BE2C (cell line): ENCODE results near the gene CREG2.

ENCODE experiments used
- DNase-seq: peaks from one replicate; pipeline ENCODE4 v3.0.0-alpha.2; 2020
- H3K27me3 ChIP-seq: fragments of 250-450 bp; sonication (Bioruptor Pico); 2 replicates; pipeline ENCODE4 v1.5.1; 2020; ENCODE audit warnings: mild to moderate bottlenecking
- H3K36me3 ChIP-seq: fragments of 250-450 bp; sonication (Bioruptor Pico); 2 replicates; pipeline ENCODE4 v1.5.1; 2020; ENCODE audit warnings: mild to moderate bottlenecking
- H3K4me1 ChIP-seq: fragments of 250-450 bp; sonication (Bioruptor Pico); 2 replicates; pipeline ENCODE4 v1.5.1; 2020
- H3K4me3 ChIP-seq: 2 replicates; pipeline ENCODE4 v1.5.1; 2011; ENCODE audit warnings: low read depth, low read length
- H3K9me3 ChIP-seq: fragments of 250-450 bp; sonication (Bioruptor Pico); 2 replicates; pipeline ENCODE4 v1.5.1; 2020
- CTCF ChIP-seq: IDR thresholded peaks from 2 replicates; pipeline ENCODE4 v1.5.1; 2012; ENCODE audit warnings: mild to moderate bottlenecking, low read depth, low read length

The CREG2 gene

GRCh38 chr2:101403745-101404144 is 16.4 kb upstream of the CREG2 start:
- H3K4me3 ChIP-seq = no peak overlapping the region
- no peak for DNase-seq
- H3K9me3 ChIP-seq = no peaks in the 10 kb centered on the region
- TF ChIP-seq CTCF = no peak
- H3K27me3 ChIP-seq = no peaks in the 10 kb centered on the region
- no peaks in the 10 kb centered on the region for H3K36me3 ChIP-seq
- H3K4me1 ChIP-seq = no peaks in the 10 kb centered on the region

GRCh38 chr2:101402630-101403029 is 15.3 kb upstream of the CREG2 start:
- H3K4me3 ChIP-seq = no peak overlapping the region
- no peaks in the 10 kb centered on the region for H3K27me3 ChIP-seq
- no peaks in the 10 kb centered on the region for H3K4me1 ChIP-seq
- no peaks in the 10 kb centered on the region for H3K9me3 ChIP-seq
- TF ChIP-seq CTCF = no peak
- H3K36me3 ChIP-seq = no peaks in the 10 kb centered on the region
- no peak for DNase-seq

GRCh38 chr2:101401906-101402305 is 14.6 kb upstream of the CREG2 start:
- Histone ChIP-seq H3K4me3 (no peak overlapping the region), H3K9me3 (no peaks in the 10 kb centered on the region), H3K36me3 (no peaks in the 10 kb centered on the region), H3K4me1 (no peaks in the 10 kb centered on the region), H3K27me3 (no peaks in the 10 kb centered on the region)
- 0 out of 2 replicates have a peak, but pooled peaks have one; percentile 14 for TF ChIP-seq CTCF
- DNase-seq = no peak

GRCh38 chr2:101401326-101401665 is 14.0 kb upstream of the CREG2 start:
- no peaks in the 10 kb centered on the region for H3K4me1 ChIP-seq
- H3K9me3 ChIP-seq = no peaks in the 10 kb centered on the region
- H3K36me3 ChIP-seq = no peaks in the 10 kb centered on the region
- no peak for DNase-seq
- H3K27me3 ChIP-seq = no peaks in the 10 kb centered on the region
- no peak for TF ChIP-seq CTCF
- H3K4me3 ChIP-seq = no peak overlapping the region

GRCh38 chr2:101400506-101401325 is 13.4 kb upstream of the CREG2 start:
- no peak for TF ChIP-seq CTCF
- H3K4me3 ChIP-seq = no peak overlapping the region
- no peaks in the 10 kb centered on the region for H3K36me3 ChIP-seq
- H3K4me1 ChIP-seq = no peaks in the 10 kb centered on the region
- no peaks in the 10 kb centered on the region for H3K9me3 ChIP-seq
- no peaks in the 10 kb centered on the region for H3K27me3 ChIP-seq
- no peak for DNase-seq

GRCh38 chr2:101400048-101400447 is 12.7 kb upstream of the CREG2 start:
- H3K36me3 ChIP-seq = no peaks in the 10 kb centered on the region
- no peaks in the 10 kb centered on the region for H3K4me1 ChIP-seq
- TF ChIP-seq CTCF = no peak
- no peak overlapping the region for H3K4me3 ChIP-seq
- no peaks in the 10 kb centered on the region for H3K9me3 ChIP-seq
- H3K27me3 ChIP-seq = no peaks in the 10 kb centered on the region
- no peak for DNase-seq
